GM18868 (cell line): ENCODE results near the gene BRPF3.

Source experiments
- ATAC-seq: cut with Tn5 transposase; IDR thresholded peaks from one replicate; pipeline ENCODE4 v1.9.1; 2021; ENCODE audit warnings: mild to moderate bottlenecking, moderate library complexity; ENCODE audit not compliant: unreplicated experiment

Gene BRPF3

GRCh38 chr6:36266913-36267644 lies 70.5 kb downstream of the BRPF3 start:
- ATAC-seq = no peak

DNA sequence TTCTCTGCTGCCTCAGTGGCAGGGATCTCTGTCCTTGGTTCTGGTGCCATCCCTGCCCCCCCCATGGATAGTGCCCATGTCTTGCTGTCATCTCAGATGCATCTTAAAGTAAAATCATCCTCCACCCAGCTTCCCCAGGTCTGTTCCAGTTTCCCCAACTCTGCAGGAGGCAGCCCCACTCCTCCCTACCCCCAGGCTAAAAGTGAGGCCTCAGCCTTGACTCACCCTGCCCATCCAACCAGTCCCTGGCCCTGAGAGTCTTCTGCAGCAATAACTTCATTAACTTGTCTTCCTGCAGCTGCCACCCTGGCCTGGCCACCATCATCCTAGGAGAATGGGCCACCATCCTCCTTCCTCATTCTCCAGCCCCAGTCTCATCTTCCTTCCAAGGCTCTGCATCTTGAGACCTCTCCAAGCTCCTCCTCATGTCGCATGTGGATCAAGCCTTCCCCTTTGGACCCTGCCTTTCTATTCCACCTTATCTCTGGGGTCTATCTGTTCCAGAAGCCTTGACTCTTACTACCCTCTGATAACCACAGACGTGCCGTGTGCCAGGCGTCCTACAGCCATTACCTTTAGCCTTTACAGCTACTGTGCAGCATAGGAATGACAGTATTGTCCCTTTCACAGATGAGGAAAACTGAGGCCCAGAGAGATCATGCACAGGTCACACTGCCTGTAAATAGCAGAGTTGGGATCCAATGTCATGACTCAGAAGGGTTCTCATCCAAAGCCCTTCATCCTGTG lies 71.4 kb downstream of the BRPF3 start:
- no peak for ATAC-seq

DNA sequence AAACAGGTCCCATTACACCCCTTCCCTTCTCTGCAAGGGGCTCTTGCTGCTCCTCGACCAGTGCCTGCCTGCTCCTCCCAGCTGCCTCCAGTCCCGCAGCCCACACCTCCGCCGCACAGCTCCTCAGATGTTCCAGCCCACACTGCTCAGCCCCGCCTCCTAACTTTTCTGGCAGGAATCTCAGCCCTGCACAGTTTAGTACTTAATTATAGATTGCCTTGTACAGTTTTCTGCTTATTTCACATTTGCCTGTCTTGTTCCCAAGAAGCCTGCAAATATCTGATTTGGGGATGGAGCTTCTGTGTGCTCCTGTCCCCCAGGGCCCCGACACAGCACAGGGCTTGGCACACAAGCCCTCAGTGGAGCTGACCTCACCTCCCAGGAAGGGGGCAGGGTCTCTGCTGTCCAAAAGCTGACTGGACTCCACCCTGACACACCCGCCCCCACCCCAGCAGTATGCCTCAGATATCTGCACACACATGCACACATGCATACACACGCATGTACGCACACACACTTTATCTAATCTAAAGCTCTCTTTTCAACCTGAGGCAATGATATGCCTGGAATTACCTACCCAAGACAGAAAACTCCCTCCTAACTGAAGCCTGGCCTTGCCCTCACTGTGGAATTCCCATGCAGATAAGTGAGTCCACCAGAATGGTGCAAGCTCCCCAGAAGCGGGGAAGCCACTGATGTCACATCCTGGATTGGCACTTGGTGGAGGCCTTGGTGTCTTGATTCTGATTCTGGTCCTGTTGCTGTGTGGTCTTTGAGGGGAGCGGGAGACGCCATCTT lies 72.1 kb downstream of the BRPF3 start:
- ATAC-seq = no peak

DNA sequence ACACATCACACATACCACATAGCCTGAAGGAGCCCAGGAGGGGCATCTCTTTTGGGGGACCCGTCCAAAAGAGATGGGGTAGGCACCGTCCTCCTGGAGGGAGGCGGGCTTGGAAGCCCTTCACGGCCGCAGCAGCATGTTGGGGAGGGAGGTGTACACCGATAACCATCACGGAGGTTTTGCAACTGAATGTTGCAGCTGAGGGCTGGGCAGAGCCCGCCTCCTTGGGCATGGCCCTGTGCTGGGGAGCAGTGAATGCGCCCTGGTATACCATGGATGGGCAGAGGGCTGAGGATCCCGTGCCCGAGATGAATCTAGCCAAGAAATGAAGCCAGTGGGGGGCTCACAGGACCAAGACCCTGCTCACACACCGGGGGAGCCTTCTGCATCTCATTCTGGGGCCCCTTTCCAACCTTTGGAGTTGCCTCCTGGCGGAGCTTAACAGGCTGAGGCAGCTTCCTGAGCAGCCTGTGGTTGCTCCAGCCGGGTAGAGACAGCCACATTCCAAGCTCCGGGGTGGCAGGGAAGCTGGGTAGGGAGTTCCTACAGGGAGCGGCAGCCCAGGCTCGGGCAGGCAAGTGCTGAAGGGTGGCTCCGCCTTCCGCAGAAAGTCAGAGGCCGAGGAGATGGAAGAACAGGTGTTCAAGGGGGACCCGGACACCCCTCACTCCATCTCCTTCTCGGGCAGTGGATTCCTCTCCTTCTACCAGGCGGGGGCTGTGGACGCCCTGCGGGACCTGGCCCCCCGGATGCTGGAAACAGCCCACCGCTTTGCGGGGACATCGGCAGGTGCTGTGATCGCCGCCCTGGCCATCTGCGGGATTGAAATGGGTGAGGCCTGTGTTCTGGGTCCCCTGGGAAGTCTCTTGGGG lies 73.5 kb downstream of the BRPF3 start, which contains the start of gene PNPLA1:
TSS of gene PNPLA1 (plus strand) at position 227 of the 872 bp plus-strand sequence. CDS start at position 627, 400 bp downstream.
- no peak for ATAC-seq

DNA sequence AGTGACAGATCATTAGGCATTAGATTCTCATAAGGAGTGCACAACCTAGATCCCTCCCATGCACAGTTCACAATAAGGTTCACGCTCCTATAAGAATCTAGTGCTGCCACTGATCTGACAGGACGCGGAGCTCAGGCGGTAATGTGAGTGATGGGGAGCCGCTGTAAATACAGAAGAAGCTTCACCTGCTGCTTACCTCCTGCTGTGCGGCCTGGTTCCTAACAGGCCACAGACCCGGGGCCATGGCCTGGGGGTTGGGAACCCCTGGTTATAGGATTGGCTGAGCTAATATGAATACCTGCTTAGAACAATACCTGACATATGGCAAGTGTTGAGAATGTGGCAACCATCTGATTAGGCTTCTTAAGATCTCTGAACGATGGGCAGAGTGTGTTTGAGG lies 75.7 kb downstream of the BRPF3 start:
- ATAC-seq = no peak

GRCh38 chr6:36273067-36273466 lies 76.5 kb downstream of the BRPF3 start:
- no peak for ATAC-seq

GRCh38 chr6:36273802-36274514 lies 77.4 kb downstream of the BRPF3 start:
- ATAC-seq = no peak

DNA sequence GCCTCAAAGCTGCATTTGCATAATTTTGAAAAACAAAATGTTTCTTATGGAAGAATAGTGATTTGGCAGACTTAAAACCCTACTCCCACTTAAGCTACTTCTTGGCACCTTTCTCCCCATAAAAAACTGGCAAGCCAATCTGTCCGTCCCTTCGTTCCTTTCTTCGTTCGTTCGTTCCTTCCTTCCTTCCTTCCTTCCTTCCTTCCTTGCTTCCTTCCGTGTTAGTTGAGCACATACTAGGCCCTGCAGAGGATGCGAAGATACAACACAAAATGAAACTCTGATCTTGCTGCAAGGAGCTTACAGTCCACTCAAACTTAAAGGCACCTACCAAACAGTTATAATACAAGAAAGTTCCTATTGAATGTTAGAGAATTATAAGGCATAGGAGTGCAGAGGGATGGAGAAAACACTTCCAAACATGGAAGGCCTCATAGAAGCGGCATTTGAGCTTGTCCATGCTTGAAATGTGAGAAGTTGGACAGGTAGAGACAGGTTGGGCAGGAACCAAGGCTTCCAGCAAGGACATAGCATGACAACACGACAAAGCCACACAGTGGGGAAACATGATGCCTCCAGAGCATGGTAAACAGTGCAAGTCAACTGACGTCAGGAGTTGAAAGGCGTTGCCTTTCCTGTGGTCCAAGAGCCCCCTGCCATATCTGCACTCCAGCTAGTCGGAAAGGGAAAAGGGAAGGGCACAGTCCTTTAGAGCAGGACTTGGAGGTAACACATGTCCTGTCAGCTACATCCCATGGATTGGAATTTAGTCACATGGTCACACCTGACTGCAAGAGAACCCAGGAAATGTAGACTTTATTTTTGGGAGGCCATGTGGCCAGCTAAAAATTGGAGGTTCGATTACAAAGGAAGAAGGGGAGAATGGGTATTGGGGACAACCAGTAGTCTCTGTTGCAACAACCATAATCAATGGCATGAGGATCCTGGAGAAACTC lies 80.3 kb downstream of the BRPF3 start:
- ATAC-seq = no peak

DNA sequence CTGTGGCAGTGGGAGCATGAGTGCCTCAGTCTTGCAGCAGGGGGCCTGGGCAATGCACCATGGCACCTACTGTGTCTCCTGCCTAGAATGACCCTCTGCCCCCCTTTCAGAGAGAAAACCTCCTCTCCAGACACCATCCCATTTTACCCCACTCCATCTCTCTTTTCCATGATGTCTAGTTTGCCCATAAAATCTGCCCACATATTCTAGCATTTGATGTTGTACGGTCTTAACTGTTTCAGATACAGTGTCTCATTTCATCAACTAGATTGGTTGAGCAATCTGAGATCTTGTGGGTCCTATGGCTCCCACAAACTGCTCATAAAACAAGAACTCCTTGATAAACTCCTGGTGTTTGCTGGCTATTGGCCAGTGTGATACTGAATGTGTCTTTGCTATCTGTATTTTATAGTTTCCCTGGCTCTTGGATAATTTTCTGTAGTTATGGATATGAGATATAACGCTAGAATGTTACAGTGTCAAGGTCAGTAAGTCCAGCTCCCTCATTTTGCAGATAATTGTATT lies 81.5 kb downstream of the BRPF3 start:
- ATAC-seq = no peak

DNA sequence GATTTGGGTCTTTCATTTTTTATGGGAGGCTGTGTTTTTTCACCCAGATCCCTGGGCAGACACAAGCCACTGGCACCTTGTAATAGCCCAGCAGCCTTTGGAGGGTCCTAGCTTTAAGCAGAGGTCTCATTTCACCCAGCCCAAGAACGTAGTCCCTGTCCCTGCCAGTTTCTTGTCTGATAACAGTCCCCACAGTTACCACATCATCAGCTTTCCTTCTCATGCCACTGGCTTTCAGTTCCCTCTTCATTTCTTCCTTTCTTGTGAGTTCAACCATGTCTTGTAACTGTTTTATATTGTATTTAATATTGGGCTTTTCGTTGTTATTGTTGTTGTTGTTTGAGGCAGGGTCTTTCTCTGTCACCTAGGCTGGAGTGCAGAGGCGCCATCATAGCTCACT lies 83.9 kb downstream of the BRPF3 start:
- no peak for ATAC-seq

DNA sequence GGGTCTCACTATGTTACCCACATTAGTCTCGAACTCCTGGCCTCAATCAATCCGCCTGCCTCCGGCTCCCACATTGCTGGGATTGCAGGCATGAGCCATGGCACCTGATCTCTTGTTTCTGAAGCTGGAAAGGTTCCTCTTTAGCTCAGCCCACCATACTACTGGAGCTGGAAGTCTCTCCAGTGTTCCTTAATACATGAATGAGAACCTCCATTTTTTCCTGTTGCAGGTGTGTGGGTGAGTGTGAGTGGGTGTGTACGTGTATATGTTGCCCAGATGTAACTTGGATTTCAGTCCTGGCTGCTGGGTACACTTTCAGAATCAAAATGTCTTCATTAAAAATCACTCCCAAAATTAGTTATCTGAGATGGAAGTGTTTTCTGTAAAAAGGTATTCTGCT lies 84.4 kb downstream of the BRPF3 start:
- no peak for ATAC-seq
